GM03348 (cell line): ENCODE data around the gene MRTFA.
A peak's percentile ranks its signal among the peaks of the same experiment; 100 is the strongest.

Experiments
- DNase-seq: peaks from one replicate; pipeline ENCODE4 v3.0.0; 2012; ENCODE audit warnings: low spot score

The MRTFA gene

GRCh38 chr22:40491990-40492631 lies 144.4 kb downstream of the MRTFA start:
- no peak for DNase-seq

- DNase-seq: peak; percentile 47
Measured at GRCh38 chr22:40487663-40488249, 148.8 kb downstream of the MRTFA start.

GRCh38 chr22:40486962-40487602 lies 149.4 kb downstream of the MRTFA start:
- no peak for DNase-seq

- peak; percentile 29 for DNase-seq
Measured at GRCh38 chr22:40485813-40486667, 150.5 kb downstream of the MRTFA start.

GRCh38 chr22:40484906-40485669 lies 151.4 kb downstream of the MRTFA start:
- DNase-seq: peak; percentile 52

- no peak for DNase-seq
Measured at GRCh38 chr22:40482886-40483285, 153.6 kb downstream of the MRTFA start.

- DNase-seq: peak; percentile 13
Measured at GRCh38 chr22:40482391-40482790, 154.1 kb downstream of the MRTFA start.

GRCh38 chr22:40480996-40481395 lies 155.5 kb downstream of the MRTFA start:
- DNase-seq: no peak

- peak; percentile 31 for DNase-seq
Measured at GRCh38 chr22:40479887-40480538, 156.5 kb downstream of the MRTFA start.

GRCh38 chr22:40479126-40479800 lies 157.3 kb downstream of the MRTFA start:
- DNase-seq: no peak

GRCh38 chr22:40478338-40479125 lies 158.0 kb downstream of the MRTFA start:
- no peak for DNase-seq

GRCh38 chr22:40477683-40478337 lies 158.7 kb downstream of the MRTFA start:
- no peak for DNase-seq

GRCh38 chr22:40476341-40476740 lies 160.2 kb downstream of the MRTFA start:
- DNase-seq: no peak

- DNase-seq: no peak
Measured at GRCh38 chr22:40473703-40474102, 162.8 kb downstream of the MRTFA start.

GRCh38 chr22:40472579-40472978 lies 163.9 kb downstream of the MRTFA start:
- no peak for DNase-seq

- DNase-seq: no peak
Measured at GRCh38 chr22:40472051-40472450, 164.5 kb downstream of the MRTFA start.

- no peak for DNase-seq
Measured at GRCh38 chr22:40469181-40469580, 167.3 kb downstream of the MRTFA start.

GRCh38 chr22:40468616-40469015 lies 167.9 kb downstream of the MRTFA start:
- DNase-seq: no peak

- DNase-seq: no peak
Measured at GRCh38 chr22:40466976-40467375, 169.5 kb downstream of the MRTFA start.
